HG03342 (cell line): ENCODE measurements around the gene TUBA4A.

Source experiments
- ATAC-seq: cut with Tn5 transposase; IDR thresholded peaks from one replicate; pipeline ENCODE4 v1.9.1; 2021; ENCODE audit warnings: mild to moderate bottlenecking, moderate library complexity; ENCODE audit not compliant: unreplicated experiment

Gene TUBA4A

GRCh38 chr2:219253753-219254589 lies at the start of gene TUBA4A:
Gene TUBA4A, minus strand, starts transcription at chr2:219253918. Its CDS starts 60 bp downstream, at chr2:219253858.
- ATAC-seq, result peak; percentile 46

- ATAC-seq, result no peak
These were observed 48.8 kb upstream of the TUBA4A start for GRCh38 chr2:219302412-219302968.

GRCh38 chr2:219300022-219300421 lies 46.3 kb upstream of the TUBA4A start:
- ATAC-seq, result no peak

- ATAC-seq, result no peak
These were observed 45.6 kb upstream of the TUBA4A start for GRCh38 chr2:219299372-219299760.

GRCh38 chr2:219298759-219299371 lies 45.1 kb upstream of the TUBA4A start:
- ATAC-seq, result peak; percentile 44

- no peak for ATAC-seq
These were observed 44.2 kb upstream of the TUBA4A start for GRCh38 chr2:219297766-219298456.

GRCh38 chr2:219296631-219297391 lies 43.1 kb upstream of the TUBA4A start:
- no peak for ATAC-seq

GRCh38 chr2:219296142-219296541 lies 42.4 kb upstream of the TUBA4A start:
- ATAC-seq, result no peak

GRCh38 chr2:219294356-219295351 lies 40.9 kb upstream of the TUBA4A start:
- peak; percentile 88 for ATAC-seq

GRCh38 chr2:219293736-219294231 lies 40.1 kb upstream of the TUBA4A start:
- no peak for ATAC-seq

- no peak for ATAC-seq
These were observed 38.9 kb upstream of the TUBA4A start for GRCh38 chr2:219292616-219293015.

GRCh38 chr2:219291910-219292490 lies 38.3 kb upstream of the TUBA4A start:
- no peak for ATAC-seq

- no peak for ATAC-seq
These were observed 37.7 kb upstream of the TUBA4A start for GRCh38 chr2:219291394-219291793.

- ATAC-seq, result no peak
These were observed 36.9 kb upstream of the TUBA4A start for GRCh38 chr2:219290381-219291171.

- no peak for ATAC-seq
These were observed 36.0 kb upstream of the TUBA4A start for GRCh38 chr2:219289537-219290361.

- ATAC-seq, result no peak
These were observed 35.4 kb upstream of the TUBA4A start for GRCh38 chr2:219289195-219289536.

GRCh38 chr2:219287580-219288265 lies 34.0 kb upstream of the TUBA4A start:
- ATAC-seq, result no peak
